K562 treated with DMSO at 1 percent for 12 hours (cell line): Measurements from ENCODE around the gene PSORS1C1. TPM values are rescaled to one million over a fixed set of nuclear protein-coding genes. Genes with fewer than 3 reads are reported as not detected.

Experiments
- total RNA-seq: library from RNA; unstranded; fragments of 300-600 nt; gene quantifications from 2 replicates; pipeline ENCODE4 v1.2.3, GENCODE V29; 2022; ENCODE audit not compliant: insufficient read depth

Gene PSORS1C1, protein sequence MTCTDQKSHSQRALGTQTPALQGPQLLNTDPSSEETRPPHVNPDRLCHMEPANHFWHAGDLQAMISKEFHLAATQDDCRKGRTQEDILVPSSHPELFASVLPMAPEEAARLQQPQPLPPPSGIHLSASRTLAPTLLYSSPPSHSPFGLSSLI
- total RNA-seq: not detected in 2 replicates

DNA sequence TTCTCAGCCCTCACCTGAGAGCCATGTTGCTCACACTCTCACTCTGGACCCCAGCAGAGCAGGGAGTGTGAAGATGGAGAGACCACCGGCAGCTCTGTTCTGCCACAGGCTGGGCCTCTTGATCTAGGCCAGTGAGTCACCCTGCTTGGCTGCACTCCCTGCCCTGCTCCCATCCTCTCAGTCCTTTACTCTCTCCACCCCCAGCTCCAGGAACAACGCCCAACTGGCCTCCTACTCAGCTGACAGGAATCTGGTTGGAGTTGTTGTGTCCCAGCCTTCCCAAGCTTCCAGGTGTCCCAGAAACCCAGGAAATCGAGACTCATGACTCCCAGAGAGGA is at the start of gene PSORS1C1:
Gene PSORS1C1 (plus strand): TSS at position 260 of the 338 bp plus-strand sequence. CDS start 14,833 bp downstream, outside the sequence.

DNA sequence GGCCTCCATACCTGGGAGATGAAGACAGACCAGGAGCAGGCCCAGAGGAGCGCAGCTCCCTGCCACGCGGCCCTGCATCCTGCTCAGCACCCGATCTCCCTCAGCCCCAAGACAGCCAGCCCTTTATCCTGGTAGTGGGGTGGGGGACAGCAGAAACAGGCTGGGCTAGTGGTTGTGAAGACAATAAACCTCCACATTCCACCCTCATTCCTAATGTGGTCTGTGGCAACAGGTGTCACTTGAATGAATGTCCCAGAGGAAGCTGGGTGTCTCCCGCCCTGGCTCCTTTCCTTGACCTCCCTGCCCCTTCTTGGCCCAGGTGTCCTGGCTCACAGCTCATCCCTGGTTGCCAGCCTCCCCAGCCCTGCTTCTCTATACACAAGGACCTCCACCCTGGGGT is 2.1 kb upstream of the PSORS1C1 start, which contains the start of gene C6orf15:
Gene C6orf15 (minus strand): TSS at position 98 of the 400 bp plus-strand sequence. CDS start 20 bp downstream, at position 78.

DNA sequence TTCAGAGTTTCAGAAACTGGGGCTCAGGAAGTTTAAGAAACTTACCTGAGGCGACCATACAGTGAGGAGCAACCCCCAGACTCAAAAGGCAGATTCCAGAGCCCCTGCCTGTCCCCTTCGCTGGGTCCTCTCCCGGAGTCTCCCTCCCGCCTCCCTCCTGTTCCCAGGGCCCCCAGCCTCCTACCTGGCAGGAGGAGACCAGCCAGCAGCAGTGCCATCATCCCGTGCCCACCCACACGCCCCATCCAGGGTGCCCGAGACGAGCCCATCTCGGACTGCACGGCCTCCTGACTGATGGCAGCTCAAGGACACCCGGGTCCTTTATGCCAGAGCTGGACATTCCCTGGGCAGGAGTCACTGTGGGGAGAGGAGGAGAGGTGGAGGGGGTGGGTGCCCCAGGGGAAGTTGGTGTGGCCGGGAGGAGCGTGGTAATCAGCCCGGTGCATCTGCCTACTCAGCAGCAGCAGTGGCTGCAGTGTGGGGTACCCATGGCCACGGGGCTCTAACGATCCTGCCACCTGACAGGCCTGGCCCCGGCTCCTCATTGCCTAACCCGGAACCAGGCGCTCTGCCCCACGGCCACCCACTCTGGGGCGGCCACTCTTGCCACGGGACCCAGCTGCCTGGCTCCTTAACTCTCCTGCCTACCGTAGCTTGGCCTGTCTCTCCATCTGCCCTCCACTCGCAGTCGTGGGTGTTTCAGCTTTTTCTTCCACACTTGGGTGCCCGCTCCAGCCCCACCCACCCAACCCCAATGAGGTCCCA is 5.7 kb downstream of the PSORS1C1 start, which contains the start of gene CDSN:
Gene CDSN (minus strand): TSS at position 296 of the 765 bp plus-strand sequence. CDS start 27 bp downstream, at position 269.

DNA sequence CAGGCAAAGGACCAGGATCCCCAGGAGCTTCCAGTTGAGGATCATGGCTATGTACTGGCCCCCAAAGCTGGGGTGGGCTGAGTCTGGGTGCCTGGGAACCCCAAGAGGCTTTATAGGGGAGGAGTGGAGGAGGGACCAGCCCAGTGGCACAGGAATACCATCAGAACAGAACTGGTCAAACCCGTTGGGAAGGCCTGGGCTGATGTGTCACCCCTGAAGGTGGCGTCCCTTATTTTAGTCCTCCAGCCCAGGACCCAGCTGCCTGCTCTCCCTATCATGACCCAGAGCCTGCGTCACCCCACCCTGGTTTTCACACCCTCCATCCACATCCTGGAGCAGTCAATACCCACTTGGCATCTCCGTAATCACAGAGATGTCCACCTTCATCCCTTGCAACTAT is 24.4 kb downstream of the PSORS1C1 start, which contains the start of gene PSORS1C2:
Gene PSORS1C2 (minus strand): TSS at position 85 of the 400 bp plus-strand sequence. CDS start 40 bp downstream, at position 45.

DNA sequence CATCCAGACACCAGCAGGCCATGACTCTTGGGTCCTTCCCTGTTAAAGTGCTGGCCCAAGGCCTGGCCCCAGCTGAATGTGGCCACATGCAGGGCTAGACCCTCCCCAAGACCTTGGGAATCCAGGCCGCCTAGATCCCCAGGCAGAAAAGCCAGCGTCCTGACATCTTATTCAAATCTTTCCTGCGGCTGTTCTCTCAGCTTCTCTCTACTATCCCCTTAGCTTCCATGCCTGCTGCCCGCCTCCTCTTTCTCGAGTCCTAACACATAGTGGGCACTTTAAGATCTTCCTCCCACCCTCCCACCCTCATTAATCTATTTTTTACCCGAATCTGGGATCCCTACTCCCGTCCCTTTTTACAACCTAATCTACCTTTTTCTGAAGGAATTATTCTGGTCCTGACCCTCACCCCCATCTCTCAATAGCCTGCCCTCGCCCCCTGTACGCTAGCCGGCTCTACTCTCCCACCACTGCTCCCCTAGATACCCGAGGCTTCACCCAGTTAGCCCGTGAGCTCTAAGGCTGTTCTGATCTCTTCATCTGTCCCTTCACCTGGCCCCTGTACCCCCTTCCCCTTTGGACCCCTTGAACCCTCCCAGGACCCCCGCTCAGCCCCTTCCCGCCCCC is 43.0 kb downstream of the PSORS1C1 start, which contains the start of gene CCHCR1:
Gene CCHCR1 (minus strand): TSS at position 290 of the 627 bp plus-strand sequence. CDS start 202 bp downstream, at position 88.

DNA sequence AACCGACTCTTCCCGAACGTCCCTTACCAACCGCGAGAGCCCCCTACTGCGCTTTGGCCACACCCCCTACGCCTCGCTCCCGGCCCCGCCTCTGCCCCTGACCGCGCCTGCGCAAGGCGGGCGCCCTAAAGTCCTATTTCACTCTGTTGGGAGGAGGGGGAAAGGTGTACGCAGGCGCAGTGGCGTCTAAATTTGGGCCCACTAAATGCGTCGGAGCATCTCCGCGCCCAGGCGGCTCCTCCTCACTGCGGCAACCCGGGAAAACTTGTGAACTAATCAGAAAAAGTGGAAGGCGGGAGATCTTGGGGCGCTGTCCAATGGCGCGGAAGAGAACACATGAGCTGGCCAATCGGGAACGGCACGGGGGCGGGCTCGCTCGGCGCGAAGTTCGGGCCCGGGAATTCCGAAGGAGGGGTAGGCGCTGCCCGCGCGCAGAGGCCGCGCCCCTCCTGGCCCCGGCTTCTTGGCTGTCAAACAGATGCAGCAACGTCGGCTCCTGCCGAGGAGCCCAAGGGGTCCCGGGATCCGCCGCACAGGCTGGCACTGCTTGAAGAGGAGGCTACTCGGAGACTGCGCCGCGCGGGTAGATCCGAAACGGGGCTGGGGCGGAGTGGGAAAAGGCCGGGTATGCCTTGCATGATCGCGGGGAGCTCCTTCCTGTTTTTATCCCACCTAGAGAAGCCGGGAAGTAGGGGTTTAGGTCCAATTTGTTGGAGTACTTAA is 43.7 kb downstream of the PSORS1C1 start, which contains the start of gene TCF19:
Gene TCF19 (plus strand): TSS at position 450 of the 723 bp plus-strand sequence. CDS start 881 bp downstream, outside the sequence.

DNA sequence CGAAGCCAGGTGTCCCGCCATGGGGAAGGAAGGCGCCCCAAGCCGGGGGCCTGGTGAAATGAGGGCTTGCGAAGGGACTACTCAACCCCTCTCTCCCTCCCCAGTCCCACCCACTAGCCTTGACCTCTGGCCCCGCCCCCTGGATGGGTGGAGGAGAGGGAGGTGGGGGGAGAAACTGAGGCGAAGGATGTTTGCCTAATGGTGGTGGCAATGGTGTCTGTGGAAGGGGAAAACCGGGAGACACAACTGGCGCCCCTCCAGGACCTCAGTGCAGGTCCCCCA is 55.9 kb downstream of the PSORS1C1 start, which contains the start of gene POU5F1:
Gene POU5F1 (minus strand): TSS at position 83 of the 282 bp plus-strand sequence. CDS start 62 bp downstream, at position 21.

Other genes with a start within 250 kb of the PSORS1C1 start
- 35.9 and 63.9 TPM in 2 replicates for gene DDR1, start 230.3 kb upstream of the PSORS1C1 start, total RNA-seq
- gene GTF2H4, start 206.6 kb upstream of the PSORS1C1 start, total RNA-seq: 39.6 and 47.7 TPM in 2 replicates
- gene VARS2, start 200.6 kb upstream of the PSORS1C1 start, total RNA-seq: 27.0 and 53.9 TPM in 2 replicates
- not detected in 2 replicates for gene SFTA2, start 182.6 kb upstream of the PSORS1C1 start, total RNA-seq
- gene MUCL3, start 173.8 kb upstream of the PSORS1C1 start, total RNA-seq: not detected in 2 replicates
- not detected in 2 replicates for gene MUC21, start 131.1 kb upstream of the PSORS1C1 start, total RNA-seq
- gene MUC22, start 104.3 kb upstream of the PSORS1C1 start, total RNA-seq: not detected in 2 replicates
- gene C6orf15, start 2.2 kb upstream of the PSORS1C1 start, total RNA-seq: not detected in 2 replicates
- gene CDSN, start 5.6 kb downstream of the PSORS1C1 start, total RNA-seq: not detected in 2 replicates
- not detected in 2 replicates for gene PSORS1C2, start 24.3 kb downstream of the PSORS1C1 start, total RNA-seq
- 25.7 and 35.1 TPM in 2 replicates for gene CCHCR1, start 43.0 kb downstream of the PSORS1C1 start, total RNA-seq
- gene TCF19, start 43.8 kb downstream of the PSORS1C1 start, total RNA-seq: 46.9 and 91.4 TPM in 2 replicates
- 0.56 TPM in 1 of 2 replicates, not detected in the other for gene POU5F1, start 55.9 kb downstream of the PSORS1C1 start, total RNA-seq
- 20.6 and 25.5 TPM in 2 replicates for gene HLA-C, start 157.3 kb downstream of the PSORS1C1 start, total RNA-seq
- gene HLA-B, start 242.4 kb downstream of the PSORS1C1 start, total RNA-seq: 6.5 and 7.7 TPM in 2 replicates